IPS-11a (cell line): Measurements from ENCODE around the gene PHC2.
"Not testable (repeated sequence)": the region's sequence is repeated elsewhere in the genome, so short reads cannot be mapped to it uniquely, and the experiment has no call there.

Experiments used
- H3K4me3 ChIP-seq: one replicate; pipeline ENCODE4 v1.5.1; 2013; ENCODE audit warnings: low read depth, low read length, control low read depth

The PHC2 gene

GRCh38 chr1:33320619-33321165 lies 110.2 kb downstream of the PHC2 start, which contains the start of gene A3GALT2:
TSS of gene A3GALT2 (minus strand) at chr1:33321098. CDS start at chr1:33321098, 0 bp downstream.
- no peak within 1 kb of the TSS for H3K4me3 ChIP-seq

- no peak overlapping the region for H3K4me3 ChIP-seq
Observed at GRCh38 chr1:33319949-33320618, 110.8 kb downstream of the PHC2 start.

GRCh38 chr1:33319186-33319948 lies 111.5 kb downstream of the PHC2 start:
- H3K4me3 ChIP-seq: no peak overlapping the region

GRCh38 chr1:33317946-33318345 lies 112.9 kb downstream of the PHC2 start:
- no peak overlapping the region for H3K4me3 ChIP-seq

- no peak overlapping the region for H3K4me3 ChIP-seq
Observed at GRCh38 chr1:33317354-33317753, 113.5 kb downstream of the PHC2 start.

- H3K4me3 ChIP-seq: no peak overlapping the region
Observed at GRCh38 chr1:33316601-33317000, 114.3 kb downstream of the PHC2 start.

- no peak overlapping the region for H3K4me3 ChIP-seq
Observed at GRCh38 chr1:33314416-33314815, 116.5 kb downstream of the PHC2 start.

- no peak overlapping the region for H3K4me3 ChIP-seq
Observed at GRCh38 chr1:33312413-33312749, 118.5 kb downstream of the PHC2 start.

GRCh38 chr1:33311706-33312412 lies 119.0 kb downstream of the PHC2 start:
- no peak overlapping the region for H3K4me3 ChIP-seq

- no peak overlapping the region for H3K4me3 ChIP-seq
Observed at GRCh38 chr1:33310702-33311101, 120.2 kb downstream of the PHC2 start.

GRCh38 chr1:33309351-33309750 lies 121.5 kb downstream of the PHC2 start:
- not testable (repeated sequence) for H3K4me3 ChIP-seq

GRCh38 chr1:33307494-33307864 lies 123.4 kb downstream of the PHC2 start:
- no peak overlapping the region for H3K4me3 ChIP-seq

GRCh38 chr1:33306653-33307493 lies 124.0 kb downstream of the PHC2 start:
- H3K4me3 ChIP-seq: no peak overlapping the region

GRCh38 chr1:33305816-33306652 lies 124.9 kb downstream of the PHC2 start:
- no peak overlapping the region for H3K4me3 ChIP-seq

GRCh38 chr1:33305016-33305415 lies 125.9 kb downstream of the PHC2 start:
- no peak overlapping the region for H3K4me3 ChIP-seq

GRCh38 chr1:33302325-33302724 lies 128.6 kb downstream of the PHC2 start:
- no peak overlapping the region for H3K4me3 ChIP-seq

- H3K4me3 ChIP-seq: no peak overlapping the region
Observed at GRCh38 chr1:33301273-33301984, 129.5 kb downstream of the PHC2 start.

GRCh38 chr1:33300673-33301072 lies 130.2 kb downstream of the PHC2 start:
- H3K4me3 ChIP-seq: no peak overlapping the region

- no peak overlapping the region for H3K4me3 ChIP-seq
Observed at GRCh38 chr1:33299461-33300155, 131.3 kb downstream of the PHC2 start.
